ENCODE data around the gene EPS8L2. TPM values are rescaled to one million over a fixed set of nuclear protein-coding genes. Genes with fewer than 3 reads are reported as not detected.

The EPS8L2 gene
- total and polyA plus RNA-seq, 2 of the 8 experiments (the other 6 are each of a cell fraction or from before 2014, with no cell fraction given), result 38.5 to 57.0 TPM

DNA sequence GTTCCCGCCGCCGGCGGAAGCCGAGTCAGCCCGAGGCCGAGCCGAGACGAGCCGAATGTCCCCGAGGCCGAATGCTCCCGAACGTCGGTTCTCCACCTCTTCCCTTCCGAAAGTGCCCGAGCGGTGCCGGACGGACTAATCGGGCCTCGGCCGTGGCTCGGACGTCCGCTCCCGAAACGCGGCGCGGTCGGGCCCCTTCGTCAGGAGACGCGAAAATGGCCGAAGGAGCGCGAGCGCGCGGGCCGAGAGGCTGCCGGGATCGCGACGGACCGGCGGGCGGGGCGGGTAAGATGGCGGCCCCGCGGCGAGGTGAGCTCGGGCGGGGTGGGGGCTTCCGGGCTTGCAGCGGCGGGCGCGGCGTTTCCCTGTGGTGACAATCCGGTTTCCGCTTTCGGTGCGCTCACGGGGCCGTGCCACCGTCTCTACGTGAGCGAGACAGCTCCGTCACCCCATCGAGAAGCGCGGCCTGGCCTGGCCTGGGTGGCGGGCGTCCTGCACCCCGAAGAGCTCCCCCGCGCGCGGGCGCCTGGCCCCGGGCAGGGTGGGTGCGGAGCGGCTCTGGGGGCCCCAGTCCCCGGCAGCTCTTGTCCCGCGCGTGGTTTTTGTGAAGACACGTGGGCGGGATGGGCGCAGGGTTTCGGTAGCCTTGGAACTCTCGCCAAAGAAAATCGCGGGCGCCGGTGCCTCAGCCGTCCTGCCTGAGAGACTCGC lies 10.3 kb upstream of the EPS8L2 start, which contains the start of gene TMEM80:
TSS of gene TMEM80 (plus strand) at position 279 of the 711 bp plus-strand sequence. CDS start at position 291, 12 bp downstream.
- Histone ChIP-seq H2AK5ac (ENCODE audit: low read depth, low read length) (peak within 1 kb of the TSS; percentile 34; the same call in 1 of the 2 replicates), H3K14ac (ENCODE audit: insufficient read length) (no peak within 1 kb of the TSS), H3K27me3 (replicated peaks in 1 of 4; ENCODE audit: control insufficient read depth in 3 of 4, extremely low read depth in 1 of 4, insufficient read depth in 3 of 4, low read length in 3 of 4) (no peaks in the 10 kb centered on the region), H3K9ac (replicated peaks in 1 of 4; ENCODE audit: extremely low read depth in 1 of 4, low read depth in 3 of 4, low read length in 3 of 4) (peak within 1 kb of the TSS; percentile 94 to 98 (median 98)), H3K79me1 (ENCODE audit: low read depth, low read length) (peaks cover 7% of the 10 kb centered on the region; the same call in 1 of the 2 replicates), H3K27ac (ENCODE audit: low read depth, low read length) (peak within 1 kb of the TSS; percentile 97), H2BK15ac (ENCODE audit: low read length) (no peak within 1 kb of the TSS; the same call in 1 of the 2 replicates), H3K4ac (replicated peaks; ENCODE audit: insufficient read length, low read depth, low read length) (peak within 1 kb of the TSS; percentile 98), H3K56ac (replicated peaks; ENCODE audit: insufficient read length, low read depth, low read length) (peak within 1 kb of the TSS; percentile 98), H2BK20ac (ENCODE audit: low read length) (no peak within 1 kb of the TSS), H2BK120ac (replicated peaks; ENCODE audit: low read depth, low read length) (peak within 1 kb of the TSS; percentile 18), H4K20me1 (replicated peaks in 1 of 2; ENCODE audit: control insufficient read depth in 1 of 2, insufficient read depth in 2 of 2, low read length in 2 of 2) (peaks cover 9 to 10% of the 10 kb centered on the region in 2 experiments), H3K4me3 (ENCODE audit: extremely low read depth in 1 of 4, insufficient read depth in 2 of 4, low read depth in 3 of 4, low read length in 4 of 4) (peak within 1 kb of the TSS; percentile 62 to 92 (median 77)), H4K5ac (ENCODE audit: insufficient read length, low read depth, low read length) (peak within 1 kb of the TSS; percentile 99), H2BK5ac (ENCODE audit: low read depth, low read length) (peak within 1 kb of the TSS; percentile 99), H3K23ac (ENCODE audit: insufficient read length) (no peak within 1 kb of the TSS), H3K36me3 (ENCODE audit: control insufficient read depth in 2 of 4, insufficient read depth in 4 of 4, low read length in 3 of 4) (peaks cover 0 to 3% (median 0%) of the 10 kb centered on the region in 4 experiments; a peak in 1 of 8 replicates), H4K91ac (replicated peaks; ENCODE audit: insufficient read length, low read length) (peak within 1 kb of the TSS; percentile 99), H4K8ac (ENCODE audit: extremely low read depth, insufficient read depth, low read length) (peak within 1 kb of the TSS; percentile 99), H2AFZ (ENCODE audit: low read length) (no peak within 1 kb of the TSS; the same call in 1 of the 2 replicates), H3K9me3 (ENCODE audit: insufficient read depth in 2 of 2, low read depth in 1 of 2, low read length in 1 of 2) (peaks cover 0 to 2% of the 10 kb centered on the region in 2 experiments; a peak in 1 of 4 replicates), H2BK12ac (ENCODE audit: low read depth, low read length) (peak within 1 kb of the TSS; percentile 92; the same call in 1 of the 2 replicates), H3K4me1 (replicated peaks in 1 of 4; ENCODE audit: control insufficient read depth in 3 of 4, insufficient read depth in 4 of 4, low read length in 3 of 4) (peaks cover 0 to 28% (median 11%) of the 10 kb centered on the region in 4 experiments; a peak in 6 of 7 replicates), H3K23me2 (ENCODE audit: low read depth, low read length) (peaks cover 7% of the 10 kb centered on the region; the same call in 1 of the 2 replicates), H3K79me2 (ENCODE audit: control insufficient read depth in 1 of 2, insufficient read depth in 2 of 2, low read length in 2 of 2) (peaks cover 5 to 33% of the 10 kb centered on the region in 2 experiments; a peak in 3 of 4 replicates), H3K4me2 (ENCODE audit: insufficient read depth in 1 of 2, low read depth in 2 of 2, low read length in 2 of 2) (peak within 1 kb of the TSS; percentile 33 to 65), H3K18ac (ENCODE audit: extremely low read depth, low read length) (peak within 1 kb of the TSS; percentile 100)
- FAIRE-seq, result no peak
- ChIA-PET CTCF (ENCODE audit: partially characterized antibody) (interaction anchor here (0.7 to 4.9 kb wide), 10 partner anchors 10 to 69 kb away, joined by 3 to 37 read pairs (median 6); partner anchors contain the start of gene EPS8L2), POLR2A (ENCODE audit: partially characterized antibody) (interaction anchor here (1.0 to 3.2 kb wide), 11 partner anchors 9 to 124 kb away, joined by 3 to 16 read pairs (median 9); partner anchors contain the start of genes PNPLA2 and TALDO1)
- WGBS, 2 experiments (ENCODE audit: extremely low coverage in 1 of 2, insufficient coverage in 1 of 2, insufficient read length in 1 of 2, insufficient replicate concordance in 2 of 2, low coverage in 1 of 2, low lambda C conversion rate in 2 of 2, missing lambda C conversion rate in 1 of 2), result 1% methylated on average over 73 of the region's 101 CpGs; no CpG with 5 or more reads in 1 of the 2 experiments
- DNase-seq (ENCODE audit: low read depth in 1 of 2, low spot score in 2 of 2), result peak; percentile 91 to 99
- TF ChIP-seq SP2 (IDR thresholded peaks at IDR 0.05; ENCODE audit: low read length) (no peak), SP1 (IDR thresholded peaks at IDR 0.05; ENCODE audit: low read depth, low read length) (no peak), EGR1 (IDR thresholded peaks at IDR 0.05; ENCODE audit: borderline replicate concordance, low read depth, low read length) (0 out of 2 replicates have a peak, but pooled peaks have one; percentile 11), PHF8 (conservative IDR thresholded peaks at IDR 0.05; ENCODE audit: low read depth, low read length) (peak; percentile 83), CTCF (IDR thresholded peaks at IDR 0.05; ENCODE audit: control extremely low read depth in 1 of 3, insufficient read depth in 1 of 3, low read depth in 1 of 3, low read length in 3 of 3) (0 out of 4 replicates have a peak, but pooled peaks of 1 of the 3 experiments have one; percentile 0), SRF (IDR thresholded peaks at IDR 0.05; ENCODE audit: low read depth, low read length) (no peak), SUZ12 (IDR thresholded peaks at IDR 0.05; ENCODE audit: low read length) (no peak)
- TF ChIP-seq, protein P1, sequence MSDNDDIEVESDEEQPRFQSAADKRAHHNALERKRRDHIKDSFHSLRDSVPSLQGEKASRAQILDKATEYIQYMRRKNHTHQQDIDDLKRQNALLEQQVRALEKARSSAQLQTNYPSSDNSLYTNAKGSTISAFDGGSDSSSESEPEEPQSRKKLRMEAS (IDR thresholded peaks at IDR 0.05), result 0 out of 2 replicates have a peak, but pooled peaks have one; percentile 20

Data from H1 (cell line).